Measurements from ENCODE around the gene KLHL29.

GRCh38 chr2:23561544-23561943 lies 176.6 kb downstream of the KLHL29 start:
- TF ChIP-seq MAX (IDR thresholded peaks at IDR 0.05) (no peak), ZNF274 (IDR thresholded peaks at IDR 0.05; ENCODE audit: low read depth, low read length) (no peak), REST (IDR thresholded peaks at IDR 0.05; ENCODE audit: low read depth) (no peak)
